CD14-positive monocyte (primary cell): ENCODE data around the gene UQCRQ. TPM values are rescaled to one million over a fixed set of nuclear protein-coding genes. Genes with fewer than 3 reads are reported as not detected.

Experiments used
- DNase-seq, 3 donors: peaks; one replicate each; pipeline ENCODE4 v3.0.0-alpha.2; 2011 to 2022
- H2AFZ ChIP-seq: 2 replicates; pipeline ENCODE4 v1.6.0; 2012; ENCODE audit warnings: mild to moderate bottlenecking, low read depth, low read length, inconsistent platforms; ENCODE audit not compliant: insufficient read depth, poor library complexity, severe bottlenecking
- H3K27ac ChIP-seq, 2 donors: 1 replicate in 1 of 2; 2 replicates in 1 of 2; pipeline ENCODE4 v1.5.1; 2012 to 2013; ENCODE audit warnings: low read length in 2 of 2, control low read depth in 1 of 2, inconsistent platforms in 1 of 2, low read depth in 1 of 2, mild to moderate bottlenecking in 1 of 2
- H3K27me3 ChIP-seq, 2 donors: one replicate each; pipeline versions ENCODE4 v1.6.0 to v1.6.1; 2011 to 2013; ENCODE audit warnings: low read length in 2 of 2; ENCODE audit not compliant: control insufficient read depth in 2 of 2, insufficient read depth in 2 of 2
- H3K36me3 ChIP-seq, 2 donors: replicated peaks in 1 of 2; 1 replicate in 1 of 2; 2 replicates in 1 of 2; pipeline versions ENCODE4 v1.5.1 to v1.6.1; 2012 to 2013; ENCODE audit warnings: low read length in 2 of 2, control low read depth in 1 of 2, inconsistent platforms in 1 of 2, mild to moderate bottlenecking in 1 of 2; ENCODE audit not compliant: insufficient read depth in 2 of 2, control insufficient read depth in 1 of 2
- H3K4me1 ChIP-seq, 2 donors: 1 replicate in 1 of 2; 2 replicates in 1 of 2; pipeline versions ENCODE4 v1.5.1 to v1.6.1; 2012 to 2013; ENCODE audit warnings: low read length in 2 of 2, control low read depth in 1 of 2, inconsistent platforms in 1 of 2, mild to moderate bottlenecking in 1 of 2, moderate library complexity in 1 of 2; ENCODE audit not compliant: insufficient read depth in 2 of 2, control insufficient read depth in 1 of 2
- H3K4me2 ChIP-seq: replicated peaks from 2 replicates; pipeline ENCODE3; 2012; ENCODE audit warnings: low read length, moderate library complexity, mild to moderate bottlenecking; ENCODE audit not compliant: poor library complexity, severe bottlenecking; ENCODE audit errors: extremely low read depth
- H3K4me3 ChIP-seq, 3 experiments: fragments of 200-600 bp in 1 of 3; sonication (generic) in 1 of 3; replicated peaks in 1 of 3; 1 replicate in 2 of 3; 2 replicates in 1 of 3; pipeline ENCODE4 v1.5.1; 2011 to 2013; ENCODE audit warnings: low read length in 3 of 3, mild to moderate bottlenecking in 3 of 3, control low read depth in 2 of 3, low read depth in 2 of 3, inconsistent platforms in 1 of 3, moderate library complexity in 1 of 3
- H3K79me2 ChIP-seq: 2 replicates; pipeline ENCODE4 v1.6.0; 2012; ENCODE audit warnings: mild to moderate bottlenecking, control low read depth, inconsistent platforms, low read length, moderate library complexity; ENCODE audit not compliant: insufficient read depth
- H3K9ac ChIP-seq: 2 replicates; pipeline ENCODE4 v1.6.0; 2017; ENCODE audit warnings: low read length, mild to moderate bottlenecking; ENCODE audit not compliant: insufficient read depth, poor library complexity, severe bottlenecking
- H3K9me3 ChIP-seq, 2 donors: replicated peaks in 1 of 2; 1 replicate in 1 of 2; 2 replicates in 1 of 2; pipeline versions ENCODE4 v1.5.1 to v1.6.1; 2012 to 2013; ENCODE audit warnings: low read length in 2 of 2, control low read depth in 1 of 2; ENCODE audit not compliant: control insufficient read depth in 1 of 2, insufficient read depth in 1 of 2
- H4K20me1 ChIP-seq: 2 replicates; pipeline ENCODE4 v1.6.0; 2012; ENCODE audit warnings: mild to moderate bottlenecking, low read length, control low read depth, moderate library complexity; ENCODE audit not compliant: insufficient read depth
- H3K27ac Mint-ChIP-seq, 7 donors: one replicate each; pipeline ENCODE4 v1.8.0; 2020; ENCODE audit warnings: mild to moderate bottlenecking in 7 of 7, mixed read lengths in 7 of 7, moderate library complexity in 6 of 7, inconsistent platforms in 2 of 7
- H3K27me3 Mint-ChIP-seq, 3 donors: one replicate each; pipeline ENCODE4 v1.8.0; 2021 to 2022; ENCODE audit warnings: low read depth in 3 of 3, mild to moderate bottlenecking in 3 of 3, mixed read lengths in 3 of 3, moderate library complexity in 3 of 3, inconsistent platforms in 1 of 3
- H3K36me3 Mint-ChIP-seq, 2 donors: one replicate each; pipeline ENCODE4 v1.8.0; 2020; ENCODE audit warnings: mixed read lengths in 2 of 2, inconsistent platforms in 1 of 2, mild to moderate bottlenecking in 1 of 2
- H3K4me1 Mint-ChIP-seq: one replicate; pipeline ENCODE4 v1.8.0; 2020; ENCODE audit warnings: mild to moderate bottlenecking, mixed read lengths
- H3K4me3 Mint-ChIP-seq, 2 donors: one replicate each; pipeline ENCODE4 v1.8.0; 2020; ENCODE audit warnings: mild to moderate bottlenecking in 2 of 2, mixed read lengths in 2 of 2, moderate library complexity in 1 of 2
- H3K9me3 Mint-ChIP-seq, 7 donors: one replicate each; pipeline ENCODE4 v1.8.0; 2020 to 2022; ENCODE audit warnings: mixed read lengths in 7 of 7, mild to moderate bottlenecking in 6 of 7, moderate library complexity in 6 of 7, inconsistent platforms in 2 of 7
- CTCF ChIP-seq: fragments of 200-600 bp; IDR thresholded peaks from one replicate; pipeline ENCODE4 v1.8.0; 2022; ENCODE audit warnings: antibody characterized with exemption, mild to moderate bottlenecking
- WGBS: methylation state at CpG from one replicate; pipeline ENCODE4 v1.1.5; 2013; ENCODE audit warnings: missing lambda C conversion rate; ENCODE audit not compliant: insufficient coverage; 5-methylcytosine and 5-hydroxymethylcytosine counted together
- intact Hi-C, 2 donors: fragments of 100-400 bp; cut with micrococcal nuclease; formaldehyde crosslinking; loops; one replicate each; pipeline versions ENCODE4 v1.15.0 to v1.15.1; 2023
- polyA plus RNA-seq, 3 donors: library from polyadenylated mRNA; depleted of rRNA in 1 of 3; unstranded in 2 of 3; stranded (reverse) in 1 of 3; fragments of 300-500 nt in 2 of 3; fragments of >200 nt in 1 of 3; fragmentation: Illumina TruSeq in 2 of 3; gene quantifications; 1 replicate in 2 of 3; 2 replicates in 1 of 3; pipeline ENCODE4 v1.2.3, GENCODE V29; 2012 to 2021

UQCRQ gene
- polyA plus RNA-seq, 3 donors, result 81.6 to 880 (median 879) TPM

DNA sequence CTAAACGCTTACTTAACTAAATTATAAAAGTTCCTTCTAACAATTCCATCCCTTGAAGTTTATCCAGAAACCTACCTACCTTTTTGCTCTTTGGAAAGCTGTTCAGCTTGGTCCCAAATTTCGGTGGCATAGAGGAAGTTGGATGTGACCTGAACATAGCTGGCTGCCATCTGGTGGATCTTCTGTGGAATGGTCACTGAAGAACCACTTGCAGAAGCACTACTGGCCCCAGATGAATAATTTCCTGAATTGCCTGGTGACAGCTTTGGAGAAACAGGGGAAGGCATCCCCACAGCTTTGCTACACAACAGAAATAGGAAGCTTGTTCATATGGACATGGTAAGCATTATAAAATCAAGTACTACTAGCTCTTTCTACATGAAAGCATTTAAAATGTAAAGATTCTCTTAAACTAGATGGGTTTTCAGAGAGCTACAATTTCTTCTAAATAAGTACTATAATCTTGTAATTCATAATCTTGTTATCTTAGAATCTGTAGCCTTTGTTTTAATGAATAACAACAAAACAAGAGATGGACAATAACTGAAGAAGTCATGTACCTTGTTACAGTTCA lies 16.9 kb downstream of the UQCRQ start:
- Mint-ChIP-seq H3K9me3 (no peaks in the 10 kb centered on the region), H3K36me3 (peaks cover 66 to 88% of the 10 kb centered on the region in 2 donors), H3K27ac (no peak overlapping the region), H3K27me3 (no peaks in the 10 kb centered on the region), H3K4me1 (peaks cover 5% of the 10 kb centered on the region), H3K4me3 (no peak overlapping the region)
- intact Hi-C loops, result loop anchor here (5.0 to 10.0 kb wide), 2 partner anchors 51 to 499 kb away; partner anchors contain the start of gene SHROOM1 (in 1 of the 2)
- Histone ChIP-seq H2AFZ (no peak overlapping the region), H3K9me3 (no peaks in the 10 kb centered on the region), H3K9ac (no peak overlapping the region), H3K4me2 (no peak overlapping the region), H3K36me3 (peaks cover 66 to 88% of the 10 kb centered on the region in 2 donors), H3K79me2 (no peaks in the 10 kb centered on the region), H3K4me1 (no peaks in the 10 kb centered on the region), H3K4me3 (no peak overlapping the region), H4K20me1 (peaks cover under 1% of the 10 kb centered on the region), H3K27me3 (no peaks in the 10 kb centered on the region), H3K27ac (no peak overlapping the region)
- WGBS, result 0% methylated on average over 1 of the region's 2 CpGs
- peak; percentile 72 to 85 (median 82) for DNase-seq
- peak; percentile 84 for TF ChIP-seq CTCF

DNA sequence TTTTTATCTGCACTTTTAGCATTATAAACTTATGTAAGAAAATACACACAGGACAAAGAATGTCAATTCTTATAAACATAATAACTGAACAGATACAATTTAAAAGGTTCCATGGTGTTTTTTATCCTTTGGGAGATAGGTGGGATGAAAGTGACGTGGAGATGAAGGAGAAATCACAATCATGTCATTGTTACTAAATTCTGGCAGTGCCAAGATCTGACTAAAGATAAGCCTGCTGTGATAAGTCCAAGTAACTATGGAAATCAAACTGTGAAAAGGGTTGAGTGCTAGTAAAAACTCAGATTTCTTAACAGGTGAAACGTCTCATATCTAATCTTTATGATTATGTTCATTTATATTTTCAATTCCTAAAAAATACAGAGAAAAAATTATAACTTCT lies 18.1 kb downstream of the UQCRQ start:
- H3K36me3 ChIP-seq, result peaks cover 61 to 88% of the 10 kb centered on the region in 2 donors
- Mint-ChIP-seq H3K27ac (no peak overlapping the region), H3K36me3 (peaks cover 65 to 84% of the 10 kb centered on the region in 2 donors), H3K9me3 (no peaks in the 10 kb centered on the region), H3K4me3 (no peak overlapping the region), H3K27me3 (no peaks in the 10 kb centered on the region), H3K4me1 (peaks cover 5% of the 10 kb centered on the region)
- H2AFZ ChIP-seq, result no peak overlapping the region
- H3K4me1 ChIP-seq, result no peaks in the 10 kb centered on the region
- H3K27me3 ChIP-seq, result no peaks in the 10 kb centered on the region
- TF ChIP-seq CTCF, result no peak
- H3K9me3 ChIP-seq, result no peaks in the 10 kb centered on the region
- no peak overlapping the region for H3K4me2 ChIP-seq
- H3K9ac ChIP-seq, result no peak overlapping the region
- no peak for DNase-seq
- WGBS, result no CpG with 5 or more reads among the region's 2 CpGs
- H3K79me2 ChIP-seq, result no peaks in the 10 kb centered on the region
- H4K20me1 ChIP-seq, result no peaks in the 10 kb centered on the region
- H3K4me3 ChIP-seq, result no peak overlapping the region
- intact Hi-C loops, result loop anchor here (5.0 to 10.0 kb wide), 2 partner anchors 52 to 500 kb away; partner anchors contain the start of gene SHROOM1 (in 1 of the 2)
- no peak overlapping the region for H3K27ac ChIP-seq
